NCI-H2107 treated with DMSO at 0.1 percent for 48 hours (cell line): ENCODE results near the gene PBX3.
"Not testable (repeated sequence)": the region's sequence is repeated elsewhere in the genome, so short reads cannot be mapped to it uniquely, and the experiment has no call there.

Source experiments
- DNase-seq: peaks from one replicate; lab custom pipeline; 2025; ENCODE audit not compliant: unreplicated experiment; lab: John Stamatoyannopoulos, UW

PBX3 gene

DNA sequence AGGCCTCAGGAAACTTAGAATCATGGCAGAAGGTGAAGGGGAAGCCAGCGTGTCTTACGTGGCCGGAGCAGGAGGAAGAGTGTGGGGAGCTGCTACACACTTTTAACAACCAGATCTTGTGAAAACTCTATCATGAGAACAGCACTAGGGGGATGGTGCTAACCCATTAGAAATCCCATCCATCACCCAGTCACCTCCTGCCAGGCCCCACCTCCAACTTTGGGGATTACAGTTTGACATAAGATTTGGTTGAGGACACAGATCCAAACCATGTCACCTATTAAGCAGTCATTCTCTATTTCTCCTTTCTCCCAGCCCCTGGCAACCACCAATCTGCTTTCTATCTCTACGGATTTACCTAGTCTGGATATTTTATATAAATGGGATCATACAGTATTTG, 26.9 kb downstream of the PBX3 start:
- DNase-seq = no peak

DNA sequence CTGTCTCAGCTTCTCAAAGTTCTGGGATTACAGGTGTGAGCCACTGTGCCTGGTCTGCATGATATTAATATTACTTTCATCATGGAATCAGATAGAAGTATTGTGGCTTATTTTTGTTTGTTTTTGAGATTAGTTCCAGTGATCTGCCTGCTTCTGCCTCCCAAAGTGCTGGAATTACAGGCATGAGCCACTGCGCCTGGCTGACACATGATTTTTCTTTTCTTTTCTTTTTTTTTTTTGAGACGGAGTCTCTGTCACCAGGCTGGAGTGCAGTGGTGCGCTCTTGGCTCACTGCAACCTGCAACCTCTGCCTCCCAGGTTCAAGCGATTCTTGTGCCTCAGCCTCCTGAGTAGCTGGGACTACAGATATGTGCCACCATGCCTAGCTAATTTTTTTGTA, 29.6 kb downstream of the PBX3 start:
- DNase-seq = not testable (repeated sequence)

DNA sequence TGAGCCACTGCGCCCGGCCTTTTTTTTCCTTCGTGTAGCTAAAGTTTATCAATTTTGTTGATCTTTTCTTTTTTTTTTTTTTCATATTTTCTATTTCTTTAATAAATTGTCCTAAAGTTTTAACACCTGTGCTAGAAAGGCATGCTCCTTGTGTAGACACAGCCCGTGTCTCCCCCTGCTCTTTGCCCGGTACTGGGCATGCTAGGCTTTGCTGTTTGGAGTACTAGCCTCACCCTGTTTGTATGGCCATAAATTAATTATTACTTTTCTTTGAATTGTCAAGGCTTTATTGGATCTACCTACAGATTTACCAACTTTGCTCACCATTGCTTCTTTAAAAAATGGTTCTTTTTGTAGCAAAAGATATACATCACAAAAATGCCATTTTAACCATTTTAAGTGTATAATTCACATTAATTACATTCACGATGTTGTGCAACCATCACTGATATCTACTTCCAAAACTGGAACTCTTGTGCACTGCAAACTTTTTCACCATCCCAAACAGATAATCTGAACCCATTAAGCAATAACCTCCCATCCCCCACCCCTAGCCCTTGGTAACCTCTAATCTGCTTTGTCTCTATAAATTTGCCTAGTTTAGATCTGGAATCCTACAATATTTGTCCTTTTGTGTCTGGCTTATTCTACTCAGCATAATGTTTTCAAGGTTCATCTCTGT, 31.5 kb downstream of the PBX3 start:
- DNase-seq = not testable (repeated sequence)

DNA sequence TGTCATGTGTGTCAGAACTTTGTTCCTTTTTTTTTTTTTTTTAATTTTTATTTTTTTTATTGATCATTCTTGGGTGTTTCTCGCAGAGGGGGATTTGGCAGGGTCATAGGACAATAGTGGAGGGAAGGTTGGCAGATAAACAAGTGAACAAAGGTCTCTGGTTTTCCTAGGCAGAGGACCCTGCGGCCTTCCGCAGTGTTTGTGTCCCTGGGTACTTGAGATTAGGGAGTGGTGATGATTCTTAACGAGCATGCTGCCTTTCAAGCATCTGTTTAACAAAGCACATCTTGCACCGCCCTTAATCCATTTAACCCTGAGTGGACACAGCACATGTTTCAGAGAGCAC, 32.0 kb downstream of the PBX3 start:
- not testable (repeated sequence) for DNase-seq

DNA sequence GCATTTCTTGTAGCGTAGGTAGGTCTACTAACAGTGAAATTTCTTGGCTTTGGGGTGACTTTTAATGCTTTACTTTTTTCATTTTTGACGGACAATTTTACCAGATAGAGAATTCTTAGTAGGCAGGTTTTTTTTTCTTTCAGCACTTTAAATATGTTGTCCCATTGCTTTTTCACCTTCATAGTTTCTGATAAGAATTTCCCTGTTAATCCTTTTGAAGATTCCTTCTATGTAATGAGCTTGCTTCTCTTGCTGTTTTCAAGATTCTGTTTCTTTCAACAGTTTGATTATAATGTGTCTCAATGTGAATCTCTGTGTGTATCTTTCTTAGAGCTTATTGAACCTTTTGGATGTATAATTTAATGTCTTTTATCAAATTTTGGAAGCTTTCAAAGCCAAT, 35.5 kb downstream of the PBX3 start:
- no peak for DNase-seq

DNA sequence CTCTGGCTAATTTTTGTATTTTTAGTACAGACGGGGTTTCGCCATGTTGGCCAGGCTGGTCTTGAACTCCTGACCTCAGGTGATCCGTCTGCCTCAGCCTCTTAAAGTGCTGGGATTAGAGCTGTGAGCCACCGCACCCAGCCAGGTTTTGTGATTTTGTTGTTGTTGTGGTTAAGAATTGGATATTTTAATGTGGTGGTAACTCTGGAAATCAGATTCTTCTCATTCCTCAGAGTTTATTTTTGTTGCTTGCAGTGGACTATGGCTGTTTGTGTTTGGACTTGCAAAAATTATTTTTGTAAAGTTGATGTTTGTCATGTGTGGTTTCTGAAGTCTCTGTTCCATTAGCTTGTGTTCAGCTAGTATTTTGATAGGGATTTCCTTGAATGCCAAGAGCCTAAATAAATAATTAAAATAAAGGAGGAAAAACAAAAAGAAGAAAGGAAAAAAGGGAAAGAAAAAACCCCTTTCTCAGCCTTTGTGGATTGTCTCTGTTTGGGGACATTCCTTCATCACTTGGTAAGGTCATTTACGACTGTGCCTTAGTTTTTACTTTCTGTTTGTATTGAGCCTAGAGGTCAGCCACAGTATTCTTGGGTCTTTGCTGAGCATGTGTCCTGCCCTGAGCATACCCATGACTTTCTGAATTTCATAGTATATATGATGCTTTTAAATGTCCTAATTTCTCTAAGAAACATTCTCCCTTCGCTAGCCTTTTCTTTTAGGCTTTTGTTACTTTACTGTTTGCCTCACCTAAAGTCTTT, 37.3 kb downstream of the PBX3 start:
- no peak for DNase-seq

DNA sequence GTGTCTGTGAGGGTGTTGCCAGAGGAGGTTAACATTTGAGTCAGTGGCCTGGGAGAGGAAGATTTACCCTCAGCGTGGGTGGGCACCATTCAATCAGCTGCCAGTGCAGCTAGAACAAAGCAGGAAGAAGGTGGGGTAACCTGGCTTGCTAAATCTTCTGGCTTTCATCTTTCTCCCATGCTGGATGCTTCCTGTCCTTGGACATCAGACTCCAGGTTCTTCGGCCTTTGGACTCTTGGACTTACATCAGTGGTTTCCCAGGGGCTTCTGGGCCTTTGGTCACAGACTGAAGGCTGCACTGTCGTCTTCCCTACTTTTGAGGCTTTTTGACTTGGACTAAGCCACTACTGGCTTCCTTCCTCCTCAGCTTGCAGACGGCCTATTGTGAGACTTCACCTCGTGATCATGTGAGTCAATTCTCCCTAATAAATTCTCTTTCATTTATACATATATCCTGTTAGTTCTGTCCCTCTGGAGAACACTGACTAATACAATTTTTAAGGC, 38.1 kb downstream of the PBX3 start:
- DNase-seq = no peak

DNA sequence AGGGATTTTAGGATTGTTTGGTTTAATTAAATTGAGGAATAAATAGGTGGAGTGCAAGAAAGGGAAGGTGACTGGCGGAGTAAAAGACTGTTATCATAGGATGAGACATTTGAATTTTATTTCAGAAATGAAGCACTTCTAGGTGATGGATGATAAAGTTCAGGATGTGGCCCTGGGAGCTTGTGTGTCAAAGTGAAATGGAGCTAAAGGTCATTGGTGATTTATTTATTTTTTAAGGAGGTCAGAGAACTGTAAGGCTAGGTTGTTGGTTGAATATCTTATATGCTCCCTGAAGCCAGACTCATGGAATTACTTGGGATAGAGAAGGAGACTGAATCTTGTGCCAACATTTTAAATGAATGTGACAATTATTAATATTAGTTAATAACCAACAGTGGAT, 40.5 kb downstream of the PBX3 start:
- no peak for DNase-seq

DNA sequence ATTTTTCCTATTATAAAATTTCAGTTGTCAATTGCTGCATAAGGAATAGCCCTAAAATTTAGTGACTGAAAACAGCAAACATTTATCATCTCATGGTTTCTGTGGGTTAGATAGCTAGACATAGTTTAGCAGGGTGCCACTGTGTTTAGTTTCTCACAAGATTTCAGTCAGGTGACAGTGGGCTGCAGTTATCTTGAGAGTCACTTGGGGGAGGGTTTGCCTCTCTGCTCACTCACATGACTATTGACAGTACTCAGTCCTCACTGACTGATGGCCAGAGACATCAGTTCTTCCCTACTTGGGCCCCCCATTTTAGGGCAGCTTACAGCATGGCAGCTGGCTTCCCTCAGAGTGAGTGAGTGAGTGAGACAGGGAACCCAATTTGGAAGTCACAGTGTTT, 42.0 kb downstream of the PBX3 start:
- no peak for DNase-seq

DNA sequence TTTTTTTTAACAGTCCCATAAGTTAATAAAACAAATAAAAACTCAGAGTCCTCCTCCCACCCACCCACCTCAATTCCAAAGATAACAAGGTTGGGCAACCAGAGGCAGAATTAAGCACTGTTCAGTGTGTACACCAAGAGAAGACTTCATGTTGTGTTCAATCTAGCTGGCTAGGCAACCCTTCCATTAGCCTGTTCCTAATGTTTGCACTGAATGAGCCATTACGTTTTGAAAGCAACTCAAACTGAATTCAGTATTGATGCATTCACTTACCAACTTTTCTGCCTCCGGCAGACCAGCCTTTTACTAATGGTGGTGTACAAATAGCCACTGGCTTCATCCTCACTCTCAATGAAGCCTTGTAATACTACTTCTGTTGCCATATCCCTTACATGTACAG, 47.5 kb downstream of the PBX3 start:
- DNase-seq = no peak

DNA sequence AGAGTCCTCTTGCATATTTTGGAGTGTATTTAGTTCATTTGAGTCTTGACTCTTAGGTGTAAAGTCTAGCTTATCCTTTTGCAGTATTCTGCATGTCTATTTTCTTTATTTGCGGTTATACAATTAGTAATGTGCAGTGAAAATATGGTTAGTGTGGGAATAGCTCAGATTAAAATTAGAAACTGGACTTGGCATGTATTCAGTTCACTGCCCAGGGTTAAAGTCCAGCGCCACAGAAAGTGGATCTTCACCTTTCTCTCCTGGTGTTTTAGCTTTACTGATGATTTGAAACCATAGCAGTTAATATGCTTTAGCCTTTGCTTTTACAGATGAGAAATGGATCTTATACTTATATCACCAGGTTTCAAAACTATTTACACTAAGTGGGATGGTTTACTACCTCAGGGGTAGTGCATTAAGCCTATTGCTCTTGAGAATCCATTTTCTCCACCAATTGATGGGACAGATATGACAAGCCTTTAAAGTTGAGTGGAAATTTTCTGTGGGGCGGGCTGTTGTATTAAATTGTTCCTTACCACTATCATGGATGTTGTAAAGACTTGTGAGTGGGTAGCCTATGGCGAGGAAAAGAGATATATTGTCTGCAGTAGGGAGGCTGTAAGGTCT, 48.9 kb downstream of the PBX3 start:
- DNase-seq = no peak

DNA sequence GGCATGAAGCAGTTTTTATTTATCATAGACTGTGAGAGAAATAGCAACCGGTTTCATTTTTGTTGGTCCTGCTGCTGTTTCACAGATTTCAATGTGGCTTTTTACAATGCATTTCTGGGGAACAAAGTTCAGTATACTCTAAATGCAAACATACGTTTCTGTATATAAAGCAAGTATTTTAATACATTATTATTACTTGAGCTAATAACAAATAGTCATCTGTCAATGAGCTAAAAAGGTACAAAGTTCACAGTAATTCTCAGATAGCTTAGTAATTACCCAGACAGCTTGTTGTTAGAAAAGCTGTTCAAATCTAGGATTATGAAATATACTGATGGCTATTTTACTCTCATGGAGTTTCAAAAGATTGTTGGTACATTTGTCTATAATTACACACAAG, 50.8 kb downstream of the PBX3 start:
- no peak for DNase-seq

DNA sequence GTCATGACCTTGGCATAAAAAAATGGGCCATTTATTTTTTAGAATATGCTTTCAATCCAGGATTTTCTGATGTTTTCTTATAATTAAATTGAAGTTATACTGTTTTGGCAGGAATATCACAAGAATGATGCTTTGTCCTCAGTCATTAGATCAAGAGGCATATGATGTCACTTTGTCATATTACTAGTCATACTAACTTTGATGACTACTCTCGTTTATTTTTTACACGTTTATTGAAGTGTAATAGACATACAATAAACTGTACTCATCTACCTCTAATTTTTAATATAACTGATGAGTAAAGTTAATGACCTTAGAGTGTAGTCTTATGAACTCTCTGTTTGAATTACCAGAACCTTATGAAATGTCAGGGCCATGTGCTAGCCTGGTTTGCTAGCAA, 56.4 kb downstream of the PBX3 start:
- DNase-seq = no peak

DNA sequence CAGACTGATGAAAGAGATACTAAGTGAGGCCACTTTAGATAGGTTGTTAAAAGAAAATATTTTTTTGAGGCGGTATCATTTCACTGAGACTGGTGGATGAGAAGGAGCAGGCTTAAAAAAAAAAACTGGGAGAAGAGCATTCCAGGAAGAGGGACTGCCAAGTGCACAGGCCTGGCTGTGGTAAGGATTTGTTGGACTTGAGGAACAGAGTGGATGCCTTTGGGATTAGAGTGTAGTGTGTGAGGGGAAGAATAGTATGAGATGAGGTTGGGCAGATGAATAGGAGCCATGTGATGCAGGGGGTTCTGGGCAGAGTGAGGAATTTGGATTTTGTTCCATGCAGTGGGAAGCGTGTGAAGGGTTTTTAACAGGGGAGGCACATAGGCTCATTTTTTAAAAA, 57.9 kb downstream of the PBX3 start:
- DNase-seq = no peak

DNA sequence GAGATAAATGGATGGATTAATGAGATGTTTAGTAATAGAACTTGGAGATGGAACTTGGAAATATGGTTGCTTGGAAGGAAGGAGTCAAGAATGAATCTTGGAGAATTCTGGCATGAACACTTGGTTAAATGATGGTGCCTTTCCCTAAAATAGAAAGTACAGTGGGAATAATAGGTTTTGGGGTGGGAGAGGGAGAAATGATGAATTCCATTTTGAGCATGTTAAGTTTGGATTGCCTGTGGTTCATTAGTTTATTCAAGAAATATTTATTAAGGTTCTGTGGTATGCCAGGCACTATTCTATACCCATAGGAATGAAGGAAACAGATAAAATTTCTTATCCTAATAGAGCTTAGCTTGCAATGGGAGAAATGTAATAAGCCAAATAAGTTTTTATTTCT, 58.4 kb downstream of the PBX3 start:
- DNase-seq = no peak

DNA sequence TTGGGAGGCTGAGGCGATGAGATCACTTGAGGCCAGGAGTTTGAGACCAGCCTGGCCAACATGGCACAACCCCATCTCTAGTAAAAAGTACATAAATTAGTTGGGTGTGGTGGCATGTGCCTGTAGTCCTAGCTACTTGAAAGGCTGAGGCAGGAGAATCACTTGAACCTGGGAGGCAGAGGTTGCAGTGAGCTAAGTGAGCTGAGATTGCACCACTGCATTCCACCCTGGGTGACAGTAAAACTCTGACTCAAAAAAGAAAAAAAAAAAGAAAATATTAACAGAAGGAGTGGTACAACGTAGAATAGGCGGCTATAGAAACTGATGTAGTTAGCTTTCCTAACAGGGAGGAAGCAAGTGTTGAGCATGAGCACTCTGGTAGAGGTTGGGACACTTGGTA, 59.9 kb downstream of the PBX3 start:
- DNase-seq = no peak

DNA sequence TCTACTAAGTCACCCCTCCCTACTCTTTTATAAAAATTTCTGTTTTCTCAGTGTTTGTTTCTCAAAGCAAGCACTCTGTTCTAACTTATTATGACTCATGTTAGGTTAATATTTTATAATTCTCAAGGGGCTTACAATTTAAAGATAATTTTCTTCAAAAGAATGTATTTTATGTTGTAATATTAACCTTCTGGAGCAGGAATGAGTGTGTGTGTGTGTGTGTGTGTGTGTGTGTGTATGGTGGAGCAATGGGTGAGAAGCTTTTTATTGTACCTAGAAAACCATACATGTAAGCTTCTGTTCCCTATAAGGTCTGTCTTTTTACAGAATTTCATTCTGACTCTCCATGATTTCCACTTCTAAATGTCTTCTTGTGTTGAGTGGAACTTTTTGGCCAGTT, 63.0 kb downstream of the PBX3 start:
- no peak for DNase-seq

DNA sequence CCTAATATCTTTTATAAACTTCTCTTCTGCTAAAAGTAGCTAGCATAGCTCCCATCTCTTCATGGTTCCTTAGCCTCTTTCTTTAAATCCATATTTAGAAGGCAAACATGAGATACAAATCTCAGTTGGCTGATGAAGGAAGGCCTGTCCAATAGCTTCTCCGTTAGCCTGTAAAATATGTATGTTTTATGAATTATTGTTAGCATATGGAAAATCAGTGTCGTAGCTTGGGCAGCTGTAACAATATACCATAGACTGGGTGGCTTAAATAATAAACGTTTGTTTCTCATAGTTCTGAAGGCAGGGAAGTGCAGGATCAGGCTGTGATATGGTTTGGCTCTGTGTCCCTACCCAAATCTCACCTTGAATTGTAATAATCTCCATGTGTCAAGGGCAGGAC, 63.8 kb downstream of the PBX3 start:
- DNase-seq = no peak

DNA sequence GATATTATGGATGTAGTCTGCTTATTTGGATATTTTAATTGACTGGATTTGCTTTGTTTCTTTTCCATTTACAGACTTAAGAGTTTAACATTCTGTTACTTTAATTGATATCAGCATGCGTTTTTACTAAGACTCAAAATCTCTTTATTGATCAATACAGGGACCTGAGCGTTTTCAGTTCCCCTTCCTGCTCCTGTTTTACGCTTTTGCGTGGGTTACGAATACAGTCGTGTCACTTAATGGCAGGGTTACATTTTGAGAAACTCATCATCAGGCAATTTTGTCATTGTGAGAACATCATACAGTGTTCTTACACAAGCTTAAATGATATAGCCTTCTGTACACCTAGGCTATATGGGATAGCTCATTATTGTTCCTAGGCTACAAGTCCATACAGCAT, 65.2 kb downstream of the PBX3 start:
- no peak for DNase-seq

DNA sequence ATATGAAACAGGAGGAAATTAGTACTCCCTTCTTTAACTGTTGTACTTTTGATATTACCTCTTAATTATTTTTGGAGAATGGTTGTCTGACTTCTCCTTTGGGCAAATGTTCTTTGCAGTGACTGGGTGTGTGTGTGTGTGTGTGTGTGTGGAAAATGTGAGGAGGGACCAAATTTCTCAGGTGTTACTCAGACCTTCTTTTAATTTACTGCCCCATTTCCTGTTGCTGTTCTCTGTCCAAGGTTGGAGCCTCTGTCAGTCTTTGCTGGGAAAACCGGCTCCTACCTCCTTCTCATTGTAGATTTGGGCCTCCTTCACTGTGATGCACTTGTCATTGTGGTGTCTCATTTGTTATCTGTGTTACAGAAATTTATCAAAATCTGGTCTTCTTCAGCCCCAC, 68.4 kb downstream of the PBX3 start:
- no peak for DNase-seq

DNA sequence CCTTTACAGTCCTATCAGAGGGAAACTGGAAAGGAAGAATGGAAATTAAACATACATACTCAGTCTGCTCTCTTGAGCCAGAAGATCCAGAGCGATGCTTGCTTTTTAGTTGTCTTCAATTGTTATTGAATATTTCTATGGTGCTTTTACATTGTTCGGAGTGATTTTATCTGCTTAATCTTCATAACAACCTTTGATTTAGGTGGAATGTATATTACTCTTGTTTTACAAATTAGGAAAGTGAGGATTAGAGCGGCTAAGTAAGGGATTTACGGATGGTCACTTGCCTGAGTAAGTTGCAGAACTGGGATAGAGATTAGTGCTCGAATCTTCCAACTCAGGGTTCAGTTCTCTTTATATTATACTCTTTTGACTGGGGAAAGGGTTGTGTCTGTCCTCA, 69.1 kb downstream of the PBX3 start:
- no peak for DNase-seq

DNA sequence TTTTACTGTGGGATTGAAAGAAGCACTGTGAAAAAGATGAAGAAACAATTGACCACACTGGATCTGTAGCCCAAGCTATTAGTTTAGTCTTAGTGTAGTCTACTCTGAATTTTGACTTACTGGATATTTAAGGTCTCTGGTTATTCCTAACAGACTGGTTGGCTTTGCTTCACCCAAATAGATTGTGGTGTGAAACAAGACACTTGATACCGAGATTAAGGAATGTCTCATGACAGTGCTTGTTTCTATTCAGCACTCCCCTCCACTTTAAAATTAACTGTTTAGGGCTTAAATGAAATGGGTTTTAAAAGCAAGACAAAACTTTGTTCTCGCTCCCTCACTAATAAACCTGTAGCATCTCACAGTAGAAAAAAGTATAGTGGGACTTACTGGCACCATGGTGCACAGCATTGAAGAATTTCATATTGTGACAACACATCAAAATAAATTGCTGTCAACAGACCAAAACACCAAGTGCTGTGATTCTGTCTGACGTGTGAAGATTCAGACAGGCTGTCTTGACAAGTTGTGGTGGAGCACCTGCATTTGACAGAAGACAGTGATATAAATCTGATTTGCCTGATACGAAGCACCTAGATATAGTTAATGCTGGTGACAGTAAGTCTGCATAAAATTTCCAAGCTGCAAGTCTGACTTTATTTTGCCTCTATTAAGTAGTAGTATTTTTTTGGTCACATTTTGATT, 73.1 kb downstream of the PBX3 start:
- DNase-seq = no peak
